Esophagus muscularis mucosa (tissue), 4 donors: ENCODE measurements around the gene TXNDC11. TPM values are rescaled to one million over a fixed set of nuclear protein-coding genes. Genes with fewer than 3 reads are reported as not detected.

Source experiments
- DNase-seq: peaks from one replicate; pipeline ENCODE4 v3.0.0-alpha.2; 2017; ENCODE audit errors: extremely low spot score
- H3K27ac ChIP-seq, 4 donors: fragments of 200-600 bp; sonication (generic); replicated peaks in 1 of 4; 1 replicate in 3 of 4; 2 replicates in 1 of 4; pipeline ENCODE4 v1.5.1; 2016 to 2019; ENCODE audit warnings: mild to moderate bottlenecking in 1 of 4
- H3K27me3 ChIP-seq, 4 donors: fragments of 200-600 bp; sonication (generic); one replicate each; pipeline versions ENCODE4 v1.5.1 to v1.6.0; 2016 to 2019
- H3K36me3 ChIP-seq, 4 donors: fragments of 200-600 bp; sonication (generic); one replicate each; pipeline ENCODE4 v1.5.1; 2016 to 2019
- H3K4me1 ChIP-seq, 4 donors: fragments of 200-600 bp; sonication (generic); one replicate each; pipeline ENCODE4 v1.5.1; 2016 to 2019
- H3K4me3 ChIP-seq, 4 donors: fragments of 200-600 bp; sonication (generic); 1 replicate in 2 of 4; 2 replicates in 2 of 4; pipeline ENCODE4 v1.5.1; 2016 to 2019; ENCODE audit warnings: mild to moderate bottlenecking in 4 of 4, moderate library complexity in 1 of 4
- H3K9me3 ChIP-seq, 4 donors: fragments of 200-600 bp; sonication (generic); 1 replicate in 3 of 4; 2 replicates in 1 of 4; pipeline ENCODE4 v1.5.1; 2016 to 2019
- EP300 ChIP-seq: sonication (generic); formaldehyde crosslinking; IDR thresholded peaks from one replicate; pipeline ENCODE4 v1.6.1; 2017; ENCODE audit warnings: antibody characterized with exemption
- POLR2A ChIP-seq: fragments of 450-650 bp; IDR thresholded peaks from one replicate; pipeline ENCODE4 v1.6.1; 2017; ENCODE audit warnings: antibody characterized with exemption, moderate library complexity, mild to moderate bottlenecking, low read depth
- POLR2AphosphoS5 ChIP-seq, 2 donors: sonication (generic); formaldehyde crosslinking; IDR thresholded peaks; one replicate each; pipeline ENCODE4 v1.6.1; 2017; ENCODE audit warnings: antibody characterized with exemption in 2 of 2
- whole genome bisulfite sequencing: methylation state at CpG from one replicate; pipeline ENCODE4 v1.1.5; 2018; 5-methylcytosine and 5-hydroxymethylcytosine counted together
- intact Hi-C: fragments of 100-400 bp; cut with DNase I; formaldehyde crosslinking; loops from one replicate; pipeline ENCODE4 v1.15.1; 2023
- total RNA-seq, 4 donors: library from RNA; depleted of rRNA; stranded (reverse); fragments of >200 nt; gene quantifications; one replicate each; pipeline versions ENCODE4 v1.1.0 to v1.2.1, GENCODE V29; 2016
- TF ChIP-seq, protein P1 (sequence below), 3 experiments: fragments of 200-600 bp in 2 of 3; fragments of 450-650 bp in 1 of 3; sonication (generic) in 2 of 3; IDR thresholded peaks; one replicate each; pipeline ENCODE4 v1.5.1; 2017 to 2019; ENCODE audit warnings: antibody characterized with exemption in 3 of 3, mild to moderate bottlenecking in 2 of 3, moderate library complexity in 1 of 3

Gene TXNDC11
- total RNA-seq, 4 donors from 2014 or later: 32.4 to 47.2 (median 38.2) TPM

DNA sequence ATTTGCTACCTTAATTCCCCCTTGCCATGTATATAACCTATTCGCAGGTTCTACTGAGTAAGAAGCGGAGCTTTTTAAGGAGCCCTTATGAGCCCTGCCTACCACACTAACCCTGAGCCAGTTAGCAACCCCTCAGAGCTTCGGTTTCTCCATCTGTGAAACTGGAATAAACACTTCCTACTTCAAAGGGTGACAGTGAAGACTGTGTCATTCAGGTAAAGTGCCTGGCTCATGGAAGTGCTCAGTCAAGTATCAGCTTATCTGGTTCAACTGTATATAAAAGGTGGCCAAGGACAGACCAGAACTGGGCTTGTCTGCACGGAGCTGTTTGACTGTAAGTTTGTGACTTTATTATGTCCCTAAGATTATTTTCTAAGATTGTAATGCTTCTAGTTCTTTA lies 31.0 kb downstream of the TXNDC11 start:
- Histone ChIP-seq H3K9me3 (no peaks in the 10 kb centered on the region), H3K36me3 (peaks cover 0 to 51% (median 35%) of the 10 kb centered on the region in 4 donors), H3K27me3 (no peaks in the 10 kb centered on the region), H3K4me3 (no peak overlapping the region), H3K27ac (no peak overlapping the region), H3K4me1 (peaks cover 3 to 16% (median 13%) of the 10 kb centered on the region in 4 donors)
- intact Hi-C loops: loop anchor here (5.0 kb wide), 2 partner anchors 179 to 314 kb away; no protein-coding TSS in a partner anchor
- TF ChIP-seq, protein P1, sequence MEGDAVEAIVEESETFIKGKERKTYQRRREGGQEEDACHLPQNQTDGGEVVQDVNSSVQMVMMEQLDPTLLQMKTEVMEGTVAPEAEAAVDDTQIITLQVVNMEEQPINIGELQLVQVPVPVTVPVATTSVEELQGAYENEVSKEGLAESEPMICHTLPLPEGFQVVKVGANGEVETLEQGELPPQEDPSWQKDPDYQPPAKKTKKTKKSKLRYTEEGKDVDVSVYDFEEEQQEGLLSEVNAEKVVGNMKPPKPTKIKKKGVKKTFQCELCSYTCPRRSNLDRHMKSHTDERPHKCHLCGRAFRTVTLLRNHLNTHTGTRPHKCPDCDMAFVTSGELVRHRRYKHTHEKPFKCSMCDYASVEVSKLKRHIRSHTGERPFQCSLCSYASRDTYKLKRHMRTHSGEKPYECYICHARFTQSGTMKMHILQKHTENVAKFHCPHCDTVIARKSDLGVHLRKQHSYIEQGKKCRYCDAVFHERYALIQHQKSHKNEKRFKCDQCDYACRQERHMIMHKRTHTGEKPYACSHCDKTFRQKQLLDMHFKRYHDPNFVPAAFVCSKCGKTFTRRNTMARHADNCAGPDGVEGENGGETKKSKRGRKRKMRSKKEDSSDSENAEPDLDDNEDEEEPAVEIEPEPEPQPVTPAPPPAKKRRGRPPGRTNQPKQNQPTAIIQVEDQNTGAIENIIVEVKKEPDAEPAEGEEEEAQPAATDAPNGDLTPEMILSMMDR (IDR thresholded peaks at IDR 0.05): no peak
- TF ChIP-seq POLR2AphosphoS5 (IDR thresholded peaks at IDR 0.05): no peak
- TF ChIP-seq POLR2A: no peak
- no peak for TF ChIP-seq EP300
- 96% methylated on average over 4 of the region's 4 CpGs for WGBS
- no peak for DNase-seq

DNA sequence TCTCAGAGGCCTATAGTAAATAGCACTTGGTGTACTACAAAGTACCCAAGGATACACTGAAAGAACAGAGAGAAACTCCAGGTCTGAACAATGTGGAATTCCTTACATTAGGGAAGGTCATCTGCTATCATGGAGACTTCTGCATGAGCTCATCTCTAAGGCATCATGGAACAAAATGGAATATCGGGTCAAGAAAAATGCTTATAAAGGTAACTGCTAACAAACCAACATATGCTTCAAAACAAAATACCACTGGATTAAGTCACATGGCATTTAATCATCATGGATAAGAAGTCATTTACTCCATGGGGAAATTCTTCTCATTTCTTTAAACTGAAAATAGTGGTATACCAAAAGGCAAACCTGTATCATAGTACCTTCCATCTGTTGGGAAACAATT lies 34.2 kb downstream of the TXNDC11 start:
- no peak for TF ChIP-seq POLR2AphosphoS5 (IDR thresholded peaks at IDR 0.05)
- TF ChIP-seq, protein P1 (IDR thresholded peaks at IDR 0.05): no peak
- no peak for TF ChIP-seq EP300
- no peak for TF ChIP-seq POLR2A
- H3K27ac ChIP-seq: no peak overlapping the region
- H3K4me3 ChIP-seq: no peak overlapping the region
- WGBS: 75% methylated on average over 1 of the region's 1 CpG
- H3K4me1 ChIP-seq: peaks cover 7 to 23% (median 20%) of the 10 kb centered on the region in 4 donors
- H3K36me3 ChIP-seq: peaks cover 0 to 48% (median 23%) of the 10 kb centered on the region in 4 donors
- H3K9me3 ChIP-seq: no peaks in the 10 kb centered on the region
- H3K27me3 ChIP-seq: no peaks in the 10 kb centered on the region
- no peak for DNase-seq
- intact Hi-C loops: no loop called here

DNA sequence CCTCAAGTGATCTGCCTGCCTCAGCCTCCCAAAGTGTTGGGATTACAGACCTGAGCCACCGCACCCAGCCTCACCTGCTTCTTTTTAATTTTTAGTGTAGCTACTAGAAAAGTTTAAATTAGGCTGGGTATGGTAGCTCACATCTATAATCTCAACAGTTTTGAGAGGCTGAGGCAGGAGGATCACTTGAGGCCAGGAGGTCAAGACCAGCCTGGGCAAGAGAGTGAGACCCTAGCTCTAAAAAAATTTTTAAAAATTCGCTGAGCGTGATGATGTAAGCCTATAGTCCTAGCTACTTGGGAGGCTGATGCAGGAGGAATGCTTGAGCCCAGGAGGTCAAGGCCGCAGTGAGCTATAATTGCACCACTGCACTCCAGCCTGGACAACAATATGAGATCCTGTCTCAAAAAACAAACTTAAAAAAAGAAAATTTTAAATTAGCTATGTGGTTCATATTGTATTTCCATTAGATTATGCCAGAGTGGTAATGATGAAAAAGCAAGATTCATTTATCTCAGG lies 34.9 kb downstream of the TXNDC11 start:
- no peak for DNase-seq
- 94% methylated on average over 4 of the region's 4 CpGs for WGBS
- H3K4me3 ChIP-seq: no peak overlapping the region
- H3K27me3 ChIP-seq: no peaks in the 10 kb centered on the region
- H3K4me1 ChIP-seq: peaks cover 7 to 23% (median 20%) of the 10 kb centered on the region in 4 donors
- peaks cover 0 to 47% (median 21%) of the 10 kb centered on the region in 4 donors for H3K36me3 ChIP-seq
- no peaks in the 10 kb centered on the region for H3K9me3 ChIP-seq
- TF ChIP-seq POLR2A (no peak), POLR2AphosphoS5 (IDR thresholded peaks at IDR 0.05) (no peak), EP300 (no peak)
- intact Hi-C loops: no loop called here
- no peak overlapping the region for H3K27ac ChIP-seq

DNA sequence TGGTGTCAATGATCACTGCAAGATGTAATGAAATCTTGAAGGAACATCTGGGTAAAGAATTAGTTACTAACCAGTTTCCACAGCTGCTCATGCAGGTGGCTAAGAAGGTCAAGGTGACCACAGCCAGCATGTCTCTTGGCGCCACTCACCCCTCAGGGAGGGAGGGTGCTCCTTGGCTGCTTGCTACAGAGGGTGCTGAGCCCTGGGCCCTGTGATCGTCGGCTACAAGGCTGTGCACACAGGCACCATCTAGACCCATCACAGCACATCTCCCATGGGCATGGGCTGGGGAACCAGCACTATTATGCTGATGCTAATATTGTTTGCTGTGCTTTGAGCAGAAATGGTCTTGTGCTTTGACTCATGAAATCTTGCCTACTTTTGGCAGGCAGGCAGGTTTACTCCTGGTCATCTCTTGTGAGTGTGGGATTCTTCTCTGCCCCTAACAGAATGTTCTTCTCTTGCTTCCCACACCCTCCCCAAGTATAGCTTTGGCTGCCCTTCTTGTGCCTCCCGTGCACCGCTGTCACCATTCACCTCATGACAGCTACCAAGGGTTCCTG lies 36.4 kb downstream of the TXNDC11 start:
- 94% methylated on average over 3 of the region's 5 CpGs for WGBS
- TF ChIP-seq, protein P1 (IDR thresholded peaks at IDR 0.05): no peak
- no peaks in the 10 kb centered on the region for H3K27me3 ChIP-seq
- H3K9me3 ChIP-seq: no peaks in the 10 kb centered on the region
- intact Hi-C loops: no loop called here
- peaks cover 7 to 23% (median 20%) of the 10 kb centered on the region in 4 donors for H3K4me1 ChIP-seq
- peaks cover 0 to 50% (median 16%) of the 10 kb centered on the region in 4 donors for H3K36me3 ChIP-seq
- no peak overlapping the region for H3K4me3 ChIP-seq
- no peak for DNase-seq
- H3K27ac ChIP-seq: no peak overlapping the region

DNA sequence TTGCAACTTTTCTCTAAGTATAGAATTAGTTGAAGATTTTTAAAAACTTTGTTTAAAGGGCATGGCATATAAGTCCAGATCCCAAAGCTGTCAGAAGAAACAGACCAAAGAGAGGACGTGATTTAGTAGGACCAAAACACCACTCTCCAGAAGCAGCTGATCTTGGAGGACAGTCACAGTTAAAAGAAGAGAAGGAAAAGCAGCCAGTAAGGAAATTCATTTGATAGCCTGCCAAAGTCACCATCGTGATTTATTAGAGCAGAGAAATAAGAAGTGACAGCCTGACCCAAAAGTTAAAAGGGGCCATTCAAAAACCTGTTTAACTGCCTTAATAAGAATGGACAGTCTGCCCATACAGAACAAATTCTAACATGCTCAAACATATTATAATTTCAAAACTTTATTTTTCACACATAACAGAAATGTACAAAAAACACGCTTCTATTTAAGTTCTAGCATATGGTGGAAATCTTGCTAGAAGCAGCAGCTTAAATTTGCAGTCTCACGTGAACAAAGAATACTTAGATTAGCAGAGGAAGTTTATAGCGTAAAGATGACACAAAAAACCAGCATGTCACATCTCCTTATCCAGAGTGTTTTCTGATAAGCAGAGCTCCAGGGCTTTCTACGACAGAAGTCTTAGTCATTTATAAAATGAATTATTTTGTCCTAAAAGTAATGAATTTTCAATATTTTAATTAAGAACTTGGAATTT lies 37.2 kb downstream of the TXNDC11 start:
- H3K27me3 ChIP-seq: no peaks in the 10 kb centered on the region
- no peak overlapping the region for H3K27ac ChIP-seq
- WGBS: 70% methylated on average over 6 of the region's 6 CpGs
- peaks cover 0 to 44% (median 13%) of the 10 kb centered on the region in 4 donors for H3K36me3 ChIP-seq
- TF ChIP-seq EP300 (no peak), POLR2AphosphoS5 (IDR thresholded peaks at IDR 0.05) (no peak), POLR2A (no peak)
- TF ChIP-seq, protein P1 (IDR thresholded peaks at IDR 0.05): no peak
- H3K4me1 ChIP-seq: peaks cover 7 to 23% (median 20%) of the 10 kb centered on the region in 4 donors
- intact Hi-C loops: no loop called here
- H3K4me3 ChIP-seq: no peak overlapping the region
- no peaks in the 10 kb centered on the region for H3K9me3 ChIP-seq
- DNase-seq: no peak
